GM12878 (cell line): ENCODE measurements around the gene C10orf67. TPM values are rescaled to one million over a fixed set of nuclear protein-coding genes. Genes with fewer than 3 reads are reported as not detected.
A peak's percentile ranks its signal among the peaks of the same experiment; 100 is the strongest.

Experiments used
- CHD1 ChIP-seq: IDR thresholded peaks from 2 replicates; pipeline ENCODE4 v1.6.1; 2012; ENCODE audit warnings: low read depth, low read length, improper control_type of control experiment
- CREM ChIP-seq: IDR thresholded peaks from 2 replicates; pipeline ENCODE4 v1.6.1; 2014; ENCODE audit warnings: antibody characterized with exemption, low read depth
- EP300 ChIP-seq, 2 experiments: fragments of 150-350 bp in 1 of 2; IDR thresholded peaks; 2 replicates each; pipeline ENCODE4 v1.6.1; 2011 to 2012; ENCODE audit warnings: low read depth in 2 of 2, low read length in 2 of 2, borderline replicate concordance in 1 of 2, improper control_type of control experiment in 1 of 2, inconsistent platforms in 1 of 2; ENCODE audit not compliant: control insufficient read depth in 1 of 2
- IKZF1 ChIP-seq: fragments of 450-650 bp; conservative IDR thresholded peaks from 2 replicates; pipeline ENCODE4 v1.6.1; 2017; ENCODE audit warnings: antibody characterized with exemption, mild to moderate bottlenecking
- MTA2 ChIP-seq: fragments of 450-650 bp; IDR thresholded peaks from 2 replicates; pipeline ENCODE4 v1.6.1; 2016; ENCODE audit warnings: low read depth, mild to moderate bottlenecking, moderate library complexity
- NR2C1 ChIP-seq: fragments of 450-650 bp; IDR thresholded peaks from 2 replicates; pipeline ENCODE4 v1.6.1; 2017; ENCODE audit warnings: antibody characterized with exemption, mild to moderate bottlenecking, moderate library complexity
- RAD21 ChIP-seq: IDR thresholded peaks from 2 replicates; pipeline ENCODE4 v1.6.1; 2011; ENCODE audit warnings: mild to moderate bottlenecking, low read depth, low read length, moderate library complexity; ENCODE audit not compliant: insufficient read depth
- RB1 ChIP-seq: fragments of 450-650 bp; formaldehyde crosslinking; IDR thresholded peaks from 2 replicates; pipeline ENCODE4 v1.6.1; 2017; ENCODE audit warnings: mild to moderate bottlenecking, borderline replicate concordance
- RELB ChIP-seq: fragments of 450-650 bp; IDR thresholded peaks from 2 replicates; pipeline ENCODE4 v1.6.1; 2017; ENCODE audit warnings: low read depth, mild to moderate bottlenecking, moderate library complexity
- SMARCA5 ChIP-seq: fragments of 450-650 bp; IDR thresholded peaks from 2 replicates; pipeline ENCODE4 v1.6.1; 2017; ENCODE audit warnings: mild to moderate bottlenecking
- SPI1 ChIP-seq: IDR thresholded peaks from 2 replicates; pipeline ENCODE4 v1.6.1; 2011; ENCODE audit warnings: low read depth, mild to moderate bottlenecking, low read length, moderate library complexity, borderline replicate concordance; ENCODE audit not compliant: insufficient read depth
- TCF12 ChIP-seq: IDR thresholded peaks from 2 replicates; pipeline ENCODE4 v1.6.1; 2011; ENCODE audit warnings: low read depth, mild to moderate bottlenecking, low read length
- TCF3 ChIP-seq: IDR thresholded peaks from 2 replicates; pipeline ENCODE4 v1.6.1; 2012; ENCODE audit warnings: low read depth, mild to moderate bottlenecking, low read length, borderline replicate concordance; ENCODE audit not compliant: insufficient read depth
- polyA plus RNA-seq, 11 experiments: library from polyadenylated mRNA; depleted of rRNA in 4 of 11; unstranded in 6 of 11; stranded (reverse) in 5 of 11; fragments of >200 nt; fragmentation: Nextera tagmentation in 4 of 11; fragmentation: Illumina TruSeq in 1 of 11; extraction: Ambion mirVana in 4 of 11; extraction: Trizol in 1 of 11; gene quantifications; 1 replicate in 1 of 11; 2 replicates in 10 of 11; pipeline versions ENCODE4 v1.2.1 to v1.2.3, GENCODE V29; 2011 to 2016; ENCODE audit warnings: inconsistent platforms in 2 of 11, missing spikeins in 2 of 11, low read depth in 1 of 11
- total RNA-seq, 4 experiments: library from RNA; depleted of rRNA in 3 of 4; stranded (reverse); fragments of >200 nt in 3 of 4; fragmentation: Illumina TruSeq in 1 of 4; extraction: Trizol in 1 of 4; gene quantifications; 2 replicates each; pipeline versions ENCODE4 v1.2.1 to v1.2.3, GENCODE V29; 2013 to 2021

The C10orf67 gene
- total and polyA plus RNA-seq, 10 of the 15 experiments (the other 5 are each of a cell fraction or from before 2014, with no cell fraction given) = 0.06 TPM; not detected in 9

- TF ChIP-seq RELB (0 out of 2 replicates have a peak, but pooled peaks have one; percentile 31), RAD21 (no peak), RB1 (no peak), TCF3 (0 out of 2 replicates have a peak, but pooled peaks have one; percentile 18), SMARCA5 (no peak), IKZF1 (0 out of 2 replicates have a peak, but pooled peaks have one; percentile 21), CHD1 (no peak), TCF12 (0 out of 2 replicates have a peak, but pooled peaks have one; percentile 29), SPI1 (peak; percentile 85; the same call in 1 of the 2 replicates), CREM (no peak), MTA2 (0 out of 2 replicates have a peak, but pooled peaks have one; percentile 10), EP300 (IDR thresholded peaks at IDR 0.05; ENCODE audit: borderline replicate concordance in 1 of 2, control insufficient read depth in 1 of 2, low read depth in 2 of 2, low read length in 2 of 2) (peak; percentile 48 to 53; a peak in 2 of 4 replicates), NR2C1 (no peak)
Observed at GRCh38 chr10:23368816-23369640, 24.4 kb upstream of the C10orf67 start (continued).
